H1 (cell line): ENCODE measurements around the gene NT5C1A. TPM values are rescaled to one million over a fixed set of nuclear protein-coding genes. Genes with fewer than 3 reads are reported as not detected.

Experiments
- CTCF ChIA-PET: fragments of 300-600 bp; sonication (Branson Sonifier 250); formaldehyde crosslinking; loops from one replicate; lab custom pipeline; 2021; ENCODE audit not compliant: partially characterized antibody; lab: Charles Lee
- POLR2A ChIA-PET: fragments of 300-600 bp; sonication (Branson Sonifier 250); formaldehyde crosslinking; loops from one replicate; lab custom pipeline; 2021; ENCODE audit warnings: inconsistent platforms; ENCODE audit not compliant: partially characterized antibody; lab: Charles Lee
- DNase-seq, 2 experiments: peaks; one replicate each; pipeline versions ENCODE4 v3.0.0 to v3.0.0-alpha.2; 2010 to 2022; ENCODE audit warnings: low spot score in 2 of 2, low read depth in 1 of 2, mixed read lengths in 1 of 2
- FAIRE-seq: peaks from 2 replicates; lab custom pipeline; 2011; peaks lifted over from hg19 to GRCh38; lab: Jason Lieb, UNC
- H2AFZ ChIP-seq: 2 replicates; pipeline ENCODE4 v1.8.1; 2012; ENCODE audit warnings: low read length, inconsistent platforms
- H2AK5ac ChIP-seq: 2 replicates; pipeline ENCODE4 v1.6.1; 2013; ENCODE audit warnings: low read depth, low read length
- H2BK120ac ChIP-seq: replicated peaks from 2 replicates; pipeline ENCODE3; 2013; ENCODE audit warnings: low read depth, low read length, inconsistent platforms
- H2BK12ac ChIP-seq: 2 replicates; pipeline ENCODE4 v1.6.1; 2013; ENCODE audit warnings: low read depth, low read length
- H2BK15ac ChIP-seq: 2 replicates; pipeline ENCODE4 v1.6.1; 2013; ENCODE audit warnings: low read length
- H2BK20ac ChIP-seq: 2 replicates; pipeline ENCODE4 v1.6.1; 2013; ENCODE audit warnings: low read length
- H2BK5ac ChIP-seq: 2 replicates; pipeline ENCODE4 v1.6.1; 2013; ENCODE audit warnings: low read depth, low read length
- H3K14ac ChIP-seq: 2 replicates; pipeline ENCODE4 v1.6.1; 2013; ENCODE audit warnings: inconsistent platforms; ENCODE audit not compliant: insufficient read length
- H3K18ac ChIP-seq: 2 replicates; pipeline ENCODE4 v1.6.1; 2013; ENCODE audit warnings: low read length; ENCODE audit errors: extremely low read depth
- H3K23ac ChIP-seq: 2 replicates; pipeline ENCODE4 v1.6.1; 2013; ENCODE audit warnings: inconsistent platforms; ENCODE audit not compliant: insufficient read length
- H3K23me2 ChIP-seq: 2 replicates; pipeline ENCODE4 v1.6.1; 2013; ENCODE audit warnings: low read depth, low read length
- H3K27ac ChIP-seq: 2 replicates; pipeline ENCODE4 v1.6.1; 2011; ENCODE audit warnings: low read depth, low read length, inconsistent platforms
- H3K27me3 ChIP-seq, 4 experiments: replicated peaks in 1 of 4; 1 replicate in 1 of 4; 2 replicates in 3 of 4; pipeline versions ENCODE4 v1.6.1 to v1.8.1; 2011 to 2013; ENCODE audit warnings: low read length in 3 of 4, mild to moderate bottlenecking in 3 of 4, inconsistent platforms in 2 of 4, mixed read lengths in 2 of 4, moderate library complexity in 1 of 4; ENCODE audit not compliant: control insufficient read depth in 3 of 4, insufficient read depth in 3 of 4; ENCODE audit errors: extremely low read depth in 1 of 4
- H3K36me3 ChIP-seq, 4 experiments: 2 replicates each; pipeline versions ENCODE4 v1.6.1 to v1.8.1; 2011 to 2013; ENCODE audit warnings: mild to moderate bottlenecking in 4 of 4, low read length in 3 of 4, moderate library complexity in 2 of 4, control low read depth in 1 of 4, inconsistent platforms in 1 of 4; ENCODE audit not compliant: insufficient read depth in 4 of 4, control insufficient read depth in 2 of 4
- H3K4ac ChIP-seq: replicated peaks from 2 replicates; pipeline ENCODE3; 2013; ENCODE audit warnings: low read length, low read depth, mixed read lengths, inconsistent platforms; ENCODE audit not compliant: insufficient read length
- H3K4me1 ChIP-seq, 4 experiments: replicated peaks in 1 of 4; 1 replicate in 1 of 4; 2 replicates in 3 of 4; pipeline versions ENCODE4 v1.6.1 to v1.8.1; 2011 to 2013; ENCODE audit warnings: low read length in 3 of 4, inconsistent platforms in 2 of 4, mixed read lengths in 1 of 4; ENCODE audit not compliant: insufficient read depth in 4 of 4, control insufficient read depth in 3 of 4
- H3K4me2 ChIP-seq, 2 experiments: 2 replicates each; pipeline versions ENCODE4 v1.6.1 to v1.8.1; 2011 to 2013; ENCODE audit warnings: low read depth in 2 of 2, low read length in 2 of 2, control low read depth in 1 of 2, inconsistent platforms in 1 of 2, mild to moderate bottlenecking in 1 of 2; ENCODE audit not compliant: insufficient read depth in 1 of 2
- H3K4me3 ChIP-seq, 4 experiments: fragments of 200-600, 300-600 bp in 1 of 4; sonication (generic), shearing (Covaris generic), sonication (Bioruptor Twin) in 1 of 4; 2 replicates each; pipeline versions ENCODE4 v1.5.1 to v1.8.1; 2011 to 2016; ENCODE audit warnings: low read length in 4 of 4, low read depth in 3 of 4, control low read depth in 2 of 4, inconsistent platforms in 2 of 4, mild to moderate bottlenecking in 2 of 4, mixed read lengths in 1 of 4, moderate library complexity in 1 of 4; ENCODE audit not compliant: insufficient read depth in 2 of 4; ENCODE audit errors: extremely low read depth in 1 of 4
- H3K56ac ChIP-seq: replicated peaks from 2 replicates; pipeline ENCODE3; 2013; ENCODE audit warnings: low read depth, mild to moderate bottlenecking, mixed read lengths, low read length, inconsistent platforms; ENCODE audit not compliant: insufficient read length
- H3K79me1 ChIP-seq: 2 replicates; pipeline ENCODE4 v1.6.1; 2013; ENCODE audit warnings: low read depth, low read length, control low read depth
- H3K79me2 ChIP-seq, 2 experiments: 2 replicates each; pipeline versions ENCODE4 v1.6.1 to v1.8.1; 2012 to 2013; ENCODE audit warnings: low read length in 2 of 2, mild to moderate bottlenecking in 2 of 2, inconsistent platforms in 1 of 2; ENCODE audit not compliant: insufficient read depth in 2 of 2, control insufficient read depth in 1 of 2
- H3K9ac ChIP-seq, 4 experiments: replicated peaks in 1 of 4; 1 replicate in 1 of 4; 2 replicates in 3 of 4; pipeline versions ENCODE4 v1.6.1 to v1.8.1; 2011 to 2013; ENCODE audit warnings: low read depth in 3 of 4, low read length in 3 of 4, control low read depth in 2 of 4, mild to moderate bottlenecking in 2 of 4, moderate library complexity in 2 of 4, inconsistent platforms in 1 of 4; ENCODE audit errors: extremely low read depth in 1 of 4
- H3K9me3 ChIP-seq, 2 experiments: 2 replicates each; pipeline versions ENCODE4 v1.6.1 to v1.8.1; 2012 to 2013; ENCODE audit warnings: mild to moderate bottlenecking in 2 of 2, moderate library complexity in 2 of 2, control low read depth in 1 of 2, inconsistent platforms in 1 of 2, low read depth in 1 of 2, low read length in 1 of 2, mixed read lengths in 1 of 2; ENCODE audit not compliant: insufficient read depth in 2 of 2
- H4K20me1 ChIP-seq, 2 experiments: replicated peaks in 1 of 2; 2 replicates each; pipeline versions ENCODE3 to v1.8.1; 2011 to 2013; ENCODE audit warnings: inconsistent platforms in 2 of 2, low read length in 2 of 2, mild to moderate bottlenecking in 1 of 2; ENCODE audit not compliant: insufficient read depth in 2 of 2, control insufficient read depth in 1 of 2
- H4K5ac ChIP-seq: 2 replicates; pipeline ENCODE4 v1.6.1; 2013; ENCODE audit warnings: low read length, low read depth, mixed read lengths, inconsistent platforms; ENCODE audit not compliant: insufficient read length
- H4K8ac ChIP-seq: 2 replicates; pipeline ENCODE4 v1.8.0; 2013; ENCODE audit warnings: mild to moderate bottlenecking, moderate library complexity, low read length, inconsistent platforms; ENCODE audit not compliant: insufficient read depth; ENCODE audit errors: extremely low read depth
- H4K91ac ChIP-seq: replicated peaks from 2 replicates; pipeline ENCODE3; 2013; ENCODE audit warnings: low read length, mixed read lengths, inconsistent platforms; ENCODE audit not compliant: insufficient read length
- WGBS, 2 experiments: shearing (Covaris generic) in 1 of 2; methylation state at CpG; one replicate each; pipeline versions ENCODE4 v1.1.6 to v1.1.7; 2013 to 2015; ENCODE audit warnings: low lambda C conversion rate in 2 of 2, mixed read lengths in 2 of 2, inconsistent platforms in 1 of 2, low coverage in 1 of 2, missing lambda C conversion rate in 1 of 2; ENCODE audit not compliant: insufficient replicate concordance in 2 of 2, insufficient coverage in 1 of 2, insufficient read length in 1 of 2; ENCODE audit errors: extremely low coverage in 1 of 2, missing lambda C conversion rate in 1 of 2; 5-methylcytosine and 5-hydroxymethylcytosine counted together
- polyA plus RNA-seq, 7 experiments: library from polyadenylated mRNA; depleted of rRNA in 3 of 7; stranded (reverse) in 5 of 7; unstranded in 2 of 7; fragments of >200 nt in 5 of 7; fragments of 200-250 nt in 2 of 7; gene quantifications; 1 replicate in 5 of 7; 2 replicates in 1 of 7; 4 replicates in 1 of 7; pipeline versions ENCODE4 v1.2.1 to v1.2.3, GENCODE V29; 2011 to 2013; ENCODE audit warnings: missing spikeins in 2 of 7, mixed read lengths in 2 of 7
- total RNA-seq: library from RNA; stranded (reverse); fragmentation: NEBNext Ultra II Directional; extraction: Animal tissue kit (Norgen Biotek cat#: 25700); gene quantifications from 2 replicates; pipeline ENCODE4 v1.2.1, GENCODE V29; 2021

Gene NT5C1A
- total and polyA plus RNA-seq, 2 of the 8 experiments (the other 6 are each of a cell fraction or from before 2014, with no cell fraction given) = not detected

DNA sequence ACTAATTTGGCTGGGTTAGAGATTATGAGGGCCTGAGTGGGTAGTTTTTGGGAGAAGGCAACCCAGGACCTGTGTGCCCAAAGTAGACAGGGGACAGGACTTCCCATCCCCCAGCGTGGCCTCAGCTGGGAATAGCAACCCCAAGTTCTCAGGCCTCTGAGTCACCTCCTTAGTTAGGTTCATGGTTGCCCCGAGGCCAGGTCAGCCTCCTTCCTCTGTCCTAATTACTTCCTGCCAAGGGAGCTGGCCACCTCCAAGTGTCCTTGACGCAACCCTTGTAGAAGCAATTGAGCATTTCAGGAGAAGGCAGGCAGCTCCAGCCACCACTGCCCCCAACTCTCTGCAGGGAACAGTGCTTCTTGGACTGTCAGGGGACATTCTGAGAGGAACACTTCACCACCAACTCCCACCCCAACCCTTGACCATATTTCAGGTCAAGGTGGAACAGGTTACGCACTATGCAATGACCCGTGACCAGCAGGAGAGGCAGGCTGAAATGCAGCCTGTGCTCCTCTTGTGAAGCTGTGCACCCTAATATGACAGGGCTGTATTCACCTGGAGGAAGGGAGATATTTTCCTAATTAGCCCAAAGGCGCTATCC, 5.1 kb upstream of the NT5C1A start:
- Histone ChIP-seq H4K8ac (no peak overlapping the region), H2BK15ac (no peak overlapping the region), H2BK20ac (no peak overlapping the region), H3K27ac (no peak overlapping the region), H4K91ac (no peak overlapping the region), H3K23ac (no peak overlapping the region), H3K79me1 (no peaks in the 10 kb centered on the region), H3K4me1 (peaks cover 0 to 5% (median 1%) of the 10 kb centered on the region in 4 experiments; a peak in 2 of 7 replicates), H2AK5ac (no peak overlapping the region), H3K79me2 (no peaks in the 10 kb centered on the region), H2BK5ac (no peak overlapping the region), H2BK12ac (no peak overlapping the region), H2AFZ (no peak overlapping the region), H3K18ac (no peak overlapping the region), H3K9ac (no peak overlapping the region), H3K14ac (no peak overlapping the region), H3K4me2 (no peak overlapping the region), H3K27me3 (peaks cover 48 to 91% (median 80%) of the 10 kb centered on the region in 4 experiments), H3K4ac (no peak overlapping the region), H2BK120ac (no peak overlapping the region), H3K23me2 (peaks cover under 1% of the 10 kb centered on the region; the same call in 1 of the 2 replicates), H4K20me1 (peaks cover 0 to 9% of the 10 kb centered on the region in 2 experiments), H4K5ac (no peak overlapping the region), H3K9me3 (no peaks in the 10 kb centered on the region), H3K56ac (no peak overlapping the region), H3K36me3 (no peaks in the 10 kb centered on the region; a peak in 1 of 8 replicates), H3K4me3 (no peak overlapping the region)
- ChIA-PET POLR2A (interaction anchor here (0.5 to 1.6 kb wide), 3 partner anchors 15 to 95 kb away, joined by 3 read pairs; no protein-coding TSS in a partner anchor), CTCF (interaction anchor here (0.6 to 3.0 kb wide), 11 partner anchors 9 to 221 kb away, joined by 3 to 14 read pairs (median 3); no protein-coding TSS in a partner anchor)
- DNase-seq (no peak), FAIRE-seq (no peak)
- 86% methylated on average over 6 of the region's 6 CpGs; no CpG with 5 or more reads in 1 of the 2 experiments for WGBS, 2 experiments
